GM19035 (cell line): Measurements from ENCODE around the gene NKTR.

Experiments used
- ATAC-seq: cut with Tn5 transposase; IDR thresholded peaks from one replicate; pipeline ENCODE4 v1.9.1; 2021; ENCODE audit not compliant: unreplicated experiment

NKTR gene

GRCh38 chr3:42661593-42662022 is 61.1 kb downstream of the NKTR start:
- no peak for ATAC-seq

- ATAC-seq, result no peak
These were observed 61.7 kb downstream of the NKTR start for GRCh38 chr3:42662037-42662812.

GRCh38 chr3:42662813-42663535 is 62.5 kb downstream of the NKTR start:
- ATAC-seq, result no peak

- no peak for ATAC-seq
These were observed 63.3 kb downstream of the NKTR start for GRCh38 chr3:42663581-42664437.

- no peak for ATAC-seq
These were observed 63.9 kb downstream of the NKTR start for GRCh38 chr3:42664438-42664803.

- no peak for ATAC-seq
These were observed 64.8 kb downstream of the NKTR start for GRCh38 chr3:42665050-42665878.

- ATAC-seq, result no peak
These were observed 65.5 kb downstream of the NKTR start for GRCh38 chr3:42666022-42666421.

- ATAC-seq, result no peak
These were observed 66.1 kb downstream of the NKTR start for GRCh38 chr3:42666577-42666998.

- no peak for ATAC-seq
These were observed 66.6 kb downstream of the NKTR start for GRCh38 chr3:42667096-42667522.

- ATAC-seq, result no peak
These were observed 67.3 kb downstream of the NKTR start for GRCh38 chr3:42667523-42668412.

- no peak for ATAC-seq
These were observed 67.9 kb downstream of the NKTR start for GRCh38 chr3:42668413-42668760.

GRCh38 chr3:42668793-42669217 is 68.3 kb downstream of the NKTR start:
- no peak for ATAC-seq

- no peak for ATAC-seq
These were observed 69.6 kb downstream of the NKTR start for GRCh38 chr3:42670051-42670576.

- ATAC-seq, result no peak
These were observed 70.2 kb downstream of the NKTR start for GRCh38 chr3:42670670-42671069.

- no peak for ATAC-seq
These were observed 72.0 kb downstream of the NKTR start for GRCh38 chr3:42672515-42672914.

GRCh38 chr3:42673082-42673481 is 72.6 kb downstream of the NKTR start:
- ATAC-seq, result no peak

- no peak for ATAC-seq
These were observed 73.7 kb downstream of the NKTR start for GRCh38 chr3:42674146-42674545.

- no peak for ATAC-seq
These were observed 75.4 kb downstream of the NKTR start for GRCh38 chr3:42675909-42676308.

GRCh38 chr3:42678447-42678846 is 78.0 kb downstream of the NKTR start:
- no peak for ATAC-seq
